Activated naive CD4-positive, alpha-beta T cell treated with anti-CD3 and anti-CD28 coated beads, Interleukin-2, amount 10 ng/mL, durations not matched to agents 7 days and 5 days (primary cell): ENCODE data around the gene NRAP.
A peak's percentile ranks its signal among the peaks of the same experiment; 100 is the strongest.
"Not testable (repeated sequence)": the region's sequence is repeated elsewhere in the genome, so short reads cannot be mapped to it uniquely, and the experiment has no call there.

Experiments
- CTCF ChIA-PET: fragments of 350-600 bp; sonication (Branson Sonifier 250); formaldehyde crosslinking; loops from one replicate; lab custom pipeline; 2021; ENCODE audit warnings: antibody characterized with exemption; lab: Charles Lee
- DNase-seq: peaks from one replicate; pipeline ENCODE4 v3.0.0-alpha.2; 2020
- H3K27ac Mint-ChIP-seq: one replicate; pipeline ENCODE4 v1.8.0; 2021; ENCODE audit warnings: mild to moderate bottlenecking, moderate library complexity, mixed read lengths
- H3K27me3 Mint-ChIP-seq: one replicate; pipeline ENCODE4 v1.8.0; 2021; ENCODE audit warnings: mild to moderate bottlenecking, mixed read lengths
- H3K36me3 Mint-ChIP-seq: one replicate; pipeline ENCODE4 v1.8.0; 2021; ENCODE audit warnings: mixed read lengths
- H3K4me1 Mint-ChIP-seq: one replicate; pipeline ENCODE4 v1.8.0; 2021; ENCODE audit warnings: mixed read lengths
- H3K4me3 Mint-ChIP-seq: one replicate; pipeline ENCODE4 v1.8.0; 2021; ENCODE audit warnings: mild to moderate bottlenecking, moderate library complexity, mixed read lengths
- H3K9me3 Mint-ChIP-seq: one replicate; pipeline ENCODE4 v1.8.0; 2021; ENCODE audit warnings: mixed read lengths

NRAP gene

GRCh38 chr10:113665352-113665751 lies 1.5 kb upstream of the NRAP start:
- CTCF ChIA-PET = no interaction called here
- Mint-ChIP-seq H3K27me3 (peaks cover 14% of the 10 kb centered on the region), H3K4me1 (peaks cover 6% of the 10 kb centered on the region), H3K9me3 (peaks cover 5% of the 10 kb centered on the region), H3K27ac (no peak overlapping the region), H3K4me3 (no peak overlapping the region), H3K36me3 (no peaks in the 10 kb centered on the region)
- DNase-seq = no peak

- CTCF ChIA-PET = no interaction called here
- DNase-seq = no peak
- no peaks in the 10 kb centered on the region for H3K36me3 Mint-ChIP-seq
- H3K27me3 Mint-ChIP-seq = peaks cover 14% of the 10 kb centered on the region
- H3K9me3 Mint-ChIP-seq = no peaks in the 10 kb centered on the region
- H3K4me1 Mint-ChIP-seq = peaks cover 6% of the 10 kb centered on the region
- no peak overlapping the region for H3K27ac Mint-ChIP-seq
- H3K4me3 Mint-ChIP-seq = no peak overlapping the region
Measured at GRCh38 chr10:113663142-113663541, 699 bp downstream of the NRAP start.

- Mint-ChIP-seq H3K4me1 (no peaks in the 10 kb centered on the region), H3K27me3 (peaks cover 17% of the 10 kb centered on the region), H3K27ac (no peak overlapping the region), H3K9me3 (no peaks in the 10 kb centered on the region), H3K36me3 (no peaks in the 10 kb centered on the region), H3K4me3 (no peak overlapping the region)
- no peak for DNase-seq
- CTCF ChIA-PET = no interaction called here
Measured at GRCh38 chr10:113661332-113661731, 2.5 kb downstream of the NRAP start.

GRCh38 chr10:113657544-113657943 lies 6.3 kb downstream of the NRAP start:
- H3K27me3 Mint-ChIP-seq = peaks cover 26% of the 10 kb centered on the region
- H3K36me3 Mint-ChIP-seq = no peaks in the 10 kb centered on the region
- CTCF ChIA-PET = no interaction called here
- no peak overlapping the region for H3K4me3 Mint-ChIP-seq
- H3K9me3 Mint-ChIP-seq = no peaks in the 10 kb centered on the region
- no peaks in the 10 kb centered on the region for H3K4me1 Mint-ChIP-seq
- H3K27ac Mint-ChIP-seq = no peak overlapping the region
- no peak for DNase-seq

GRCh38 chr10:113656896-113657295 lies 6.9 kb downstream of the NRAP start:
- no peak for DNase-seq
- Mint-ChIP-seq H3K4me3 (no peak overlapping the region), H3K4me1 (no peaks in the 10 kb centered on the region), H3K27ac (peak overlapping the region; percentile 38), H3K36me3 (no peaks in the 10 kb centered on the region), H3K9me3 (no peaks in the 10 kb centered on the region), H3K27me3 (peaks cover 26% of the 10 kb centered on the region)
- CTCF ChIA-PET = no interaction called here

- CTCF ChIA-PET, H3K27ac Mint-ChIP-seq, H3K9me3 Mint-ChIP-seq, H3K4me3 Mint-ChIP-seq, DNase-seq, H3K4me1 Mint-ChIP-seq, H3K36me3 Mint-ChIP-seq: not testable (repeated sequence)
- peaks cover 24% of the 10 kb centered on the region for H3K27me3 Mint-ChIP-seq
Measured at GRCh38 chr10:113652456-113652855, 11.4 kb downstream of the NRAP start.

GRCh38 chr10:113651898-113652297 lies 11.9 kb downstream of the NRAP start:
- Mint-ChIP-seq H3K9me3 (no peaks in the 10 kb centered on the region), H3K4me3 (no peak overlapping the region), H3K36me3 (no peaks in the 10 kb centered on the region), H3K27ac (no peak overlapping the region), H3K27me3 (peaks cover 18% of the 10 kb centered on the region), H3K4me1 (no peaks in the 10 kb centered on the region)
- no peak for DNase-seq
- CTCF ChIA-PET = no interaction called here

- Mint-ChIP-seq H3K4me3 (no peak overlapping the region), H3K27me3 (peaks cover 16% of the 10 kb centered on the region), H3K27ac (no peak overlapping the region), H3K4me1 (no peaks in the 10 kb centered on the region), H3K9me3 (no peaks in the 10 kb centered on the region), H3K36me3 (no peaks in the 10 kb centered on the region)
- CTCF ChIA-PET = no interaction called here
- DNase-seq = no peak
Measured at GRCh38 chr10:113651021-113651420, 12.8 kb downstream of the NRAP start.

GRCh38 chr10:113650172-113650571 lies 13.7 kb downstream of the NRAP start:
- Mint-ChIP-seq H3K4me3 (no peak overlapping the region), H3K27ac (no peak overlapping the region), H3K4me1 (no peaks in the 10 kb centered on the region), H3K27me3 (peaks cover 16% of the 10 kb centered on the region), H3K9me3 (no peaks in the 10 kb centered on the region), H3K36me3 (no peaks in the 10 kb centered on the region)
- CTCF ChIA-PET = no interaction called here
- no peak for DNase-seq

GRCh38 chr10:113648478-113648877 lies 15.4 kb downstream of the NRAP start:
- no peak overlapping the region for H3K27ac Mint-ChIP-seq
- CTCF ChIA-PET = no interaction called here
- no peak for DNase-seq
- H3K9me3 Mint-ChIP-seq = no peaks in the 10 kb centered on the region
- no peaks in the 10 kb centered on the region for H3K36me3 Mint-ChIP-seq
- H3K4me3 Mint-ChIP-seq = no peak overlapping the region
- H3K27me3 Mint-ChIP-seq = peaks cover 7% of the 10 kb centered on the region
- no peaks in the 10 kb centered on the region for H3K4me1 Mint-ChIP-seq

GRCh38 chr10:113647812-113648211 lies 16.0 kb downstream of the NRAP start:
- no peaks in the 10 kb centered on the region for H3K9me3 Mint-ChIP-seq
- peaks cover 7% of the 10 kb centered on the region for H3K27me3 Mint-ChIP-seq
- H3K36me3 Mint-ChIP-seq = no peaks in the 10 kb centered on the region
- DNase-seq = no peak
- no peak overlapping the region for H3K4me3 Mint-ChIP-seq
- no peaks in the 10 kb centered on the region for H3K4me1 Mint-ChIP-seq
- CTCF ChIA-PET = no interaction called here
- no peak overlapping the region for H3K27ac Mint-ChIP-seq

- Mint-ChIP-seq H3K27me3 (peaks cover 4% of the 10 kb centered on the region), H3K4me1 (no peaks in the 10 kb centered on the region), H3K9me3 (no peaks in the 10 kb centered on the region), H3K4me3 (no peak overlapping the region), H3K36me3 (no peaks in the 10 kb centered on the region), H3K27ac (no peak overlapping the region)
- CTCF ChIA-PET = no interaction called here
- DNase-seq = no peak
Measured at GRCh38 chr10:113646336-113647201, 17.3 kb downstream of the NRAP start.

- DNase-seq = no peak
- Mint-ChIP-seq H3K27me3 (peaks cover 3% of the 10 kb centered on the region), H3K4me3 (no peak overlapping the region), H3K9me3 (no peaks in the 10 kb centered on the region), H3K27ac (no peak overlapping the region), H3K36me3 (no peaks in the 10 kb centered on the region), H3K4me1 (no peaks in the 10 kb centered on the region)
- CTCF ChIA-PET = no interaction called here
Measured at GRCh38 chr10:113644185-113645120, 19.4 kb downstream of the NRAP start.

- DNase-seq = no peak
- H3K27ac Mint-ChIP-seq = no peak overlapping the region
- no peaks in the 10 kb centered on the region for H3K36me3 Mint-ChIP-seq
- no peak overlapping the region for H3K4me3 Mint-ChIP-seq
- peaks cover 6% of the 10 kb centered on the region for H3K27me3 Mint-ChIP-seq
- H3K9me3 Mint-ChIP-seq = no peaks in the 10 kb centered on the region
- CTCF ChIA-PET = no interaction called here
- H3K4me1 Mint-ChIP-seq = no peaks in the 10 kb centered on the region
Measured at GRCh38 chr10:113643183-113643582, 20.7 kb downstream of the NRAP start.
